NCI-H82 treated with DMSO at 0.1 percent for 48 hours (cell line): ENCODE data around the gene SLC7A10.

Experiments used
- DNase-seq: peaks from one replicate; lab custom pipeline; 2025; ENCODE audit not compliant: unreplicated experiment; lab: John Stamatoyannopoulos, UW

The SLC7A10 gene

GRCh38 chr19:33255781-33256180 lies 30.1 kb upstream of the SLC7A10 start:
- no peak for DNase-seq

GRCh38 chr19:33254245-33254824 lies 28.7 kb upstream of the SLC7A10 start:
- no peak for DNase-seq

GRCh38 chr19:33252971-33253370 lies 27.3 kb upstream of the SLC7A10 start:
- no peak for DNase-seq

GRCh38 chr19:33252418-33252962 lies 26.8 kb upstream of the SLC7A10 start:
- DNase-seq, result no peak

GRCh38 chr19:33251526-33252090 lies 26.0 kb upstream of the SLC7A10 start:
- DNase-seq, result no peak

- DNase-seq, result no peak
Measured at GRCh38 chr19:33251076-33251475, 25.4 kb upstream of the SLC7A10 start.

- no peak for DNase-seq
Measured at GRCh38 chr19:33250500-33250899, 24.9 kb upstream of the SLC7A10 start.

- DNase-seq, result no peak
Measured at GRCh38 chr19:33249740-33250366, 24.2 kb upstream of the SLC7A10 start.

- no peak for DNase-seq
Measured at GRCh38 chr19:33248954-33249613, 23.4 kb upstream of the SLC7A10 start.

DNA sequence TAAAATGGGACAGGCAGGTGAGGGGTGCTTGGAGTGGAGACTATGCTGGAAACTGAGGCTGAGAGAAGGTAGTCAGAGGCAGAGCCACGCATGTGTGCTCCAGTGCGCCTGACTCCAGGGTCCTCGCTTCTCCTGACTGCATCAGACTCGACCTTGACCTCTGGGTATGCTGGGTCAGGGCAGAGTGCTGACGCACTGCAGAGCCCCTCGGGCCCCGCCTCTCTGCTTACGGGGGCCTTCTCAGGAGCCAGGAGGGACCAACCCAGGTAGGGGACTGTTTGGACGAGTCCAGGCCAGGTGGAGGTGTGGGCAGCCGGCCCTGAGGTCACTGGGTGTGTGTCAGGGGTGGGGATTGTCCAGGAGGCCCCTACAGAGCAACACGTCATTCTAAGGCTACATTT lies 22.9 kb upstream of the SLC7A10 start:
- DNase-seq, result no peak

GRCh38 chr19:33248104-33248503 lies 22.5 kb upstream of the SLC7A10 start:
- DNase-seq, result no peak

- DNase-seq, result no peak
Measured at GRCh38 chr19:33247441-33247819, 21.8 kb upstream of the SLC7A10 start.

DNA sequence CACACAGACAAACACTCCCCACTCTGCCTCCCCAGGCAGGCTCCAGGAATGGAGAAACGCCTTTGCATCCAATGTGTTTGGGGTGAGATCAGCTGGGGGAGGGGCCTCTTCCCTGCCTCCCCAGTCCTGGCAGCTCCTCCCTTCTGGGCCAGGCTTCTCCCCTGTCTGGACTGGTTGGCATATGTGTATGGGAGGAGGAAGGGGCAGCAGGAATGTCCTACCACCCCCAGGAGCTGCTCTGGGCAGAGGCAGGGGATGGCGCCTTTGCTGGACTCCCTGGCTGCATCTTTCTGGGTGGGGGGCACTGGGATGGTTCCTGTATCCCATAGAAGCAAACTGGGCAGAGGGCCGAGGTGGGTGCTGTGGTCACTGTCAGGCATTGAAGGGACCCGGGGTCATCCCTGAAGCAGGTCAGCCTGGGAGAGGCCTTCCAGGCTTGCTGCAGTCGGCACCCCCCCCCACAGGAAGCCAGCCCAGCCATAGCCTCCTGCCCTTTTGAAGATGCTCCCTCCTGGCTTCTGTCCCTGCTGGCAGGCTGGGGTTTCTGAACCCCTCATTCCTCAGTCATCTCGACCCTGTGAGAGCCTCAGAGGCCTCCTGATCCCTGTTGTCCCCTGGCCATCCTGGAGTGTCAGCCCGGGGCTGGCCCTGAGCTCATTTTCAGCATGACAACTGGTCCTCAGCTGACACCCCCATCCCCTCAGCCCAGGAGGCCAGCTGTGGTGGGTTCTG lies 21.2 kb upstream of the SLC7A10 start:
- DNase-seq, result no peak

GRCh38 chr19:33245948-33246708 lies 20.5 kb upstream of the SLC7A10 start:
- no peak for DNase-seq

DNA sequence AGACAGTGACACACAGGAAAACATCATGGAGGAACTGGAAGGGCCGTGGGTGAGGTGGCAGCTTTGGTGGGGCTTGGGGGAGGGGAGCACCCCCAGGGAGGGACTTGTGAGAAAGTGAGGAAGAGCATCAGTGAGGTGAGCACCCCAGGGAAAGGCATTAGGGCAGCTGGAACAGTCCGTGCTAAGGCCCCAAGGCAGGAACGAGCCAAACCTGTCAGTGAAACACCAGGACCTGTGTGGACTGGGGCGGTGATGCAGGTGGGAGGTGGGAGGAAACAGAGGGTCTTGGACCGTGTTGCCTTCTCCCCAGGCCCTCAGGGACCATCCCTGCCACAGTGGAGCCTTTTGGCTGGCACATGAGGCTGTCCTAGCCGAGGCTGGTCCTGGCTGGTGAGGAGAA lies 17.3 kb upstream of the SLC7A10 start:
- no peak for DNase-seq

- DNase-seq, result no peak
Measured at GRCh38 chr19:33242131-33242530, 16.5 kb upstream of the SLC7A10 start.

- DNase-seq, result no peak
Measured at GRCh38 chr19:33241530-33242101, 16.0 kb upstream of the SLC7A10 start.

GRCh38 chr19:33241091-33241529 lies 15.5 kb upstream of the SLC7A10 start:
- no peak for DNase-seq

GRCh38 chr19:33240181-33240771 lies 14.6 kb upstream of the SLC7A10 start:
- DNase-seq, result no peak
